Fibroblast of mammary gland (primary cell): ENCODE results near the gene DCAF17.
"Not testable (repeated sequence)": the region's sequence is repeated elsewhere in the genome, so short reads cannot be mapped to it uniquely, and the experiment has no call there.

Experiments used
- DNase-seq: peaks from one replicate; pipeline ENCODE4 v3.0.0-alpha.2; 2010; ENCODE audit warnings: low read depth
- H3K4me3 ChIP-seq: 2 replicates; pipeline ENCODE4 v1.5.1; 2011; ENCODE audit warnings: low read depth, mild to moderate bottlenecking, low read length, moderate library complexity; ENCODE audit not compliant: control insufficient read depth
- CTCF ChIP-seq: conservative IDR thresholded peaks from 2 replicates; pipeline ENCODE4 v1.5.1; 2011; ENCODE audit warnings: low read depth, low read length, inconsistent platforms; ENCODE audit not compliant: control insufficient read depth, insufficient read depth

Gene DCAF17

GRCh38 chr2:171487201-171487600 is 53.2 kb downstream of the DCAF17 start:
- no peak for TF ChIP-seq CTCF
- DNase-seq = no peak
- no peak overlapping the region for H3K4me3 ChIP-seq

GRCh38 chr2:171487803-171488259 is 53.8 kb downstream of the DCAF17 start:
- H3K4me3 ChIP-seq = no peak overlapping the region
- DNase-seq = no peak
- no peak for TF ChIP-seq CTCF

GRCh38 chr2:171490577-171490976 is 56.6 kb downstream of the DCAF17 start:
- DNase-seq = no peak
- H3K4me3 ChIP-seq = no peak overlapping the region
- TF ChIP-seq CTCF = no peak

- no peak for TF ChIP-seq CTCF
- DNase-seq = no peak
- no peak overlapping the region for H3K4me3 ChIP-seq
Measured at GRCh38 chr2:171491292-171491691, 57.3 kb downstream of the DCAF17 start.

- TF ChIP-seq CTCF = no peak
- H3K4me3 ChIP-seq = no peak overlapping the region
- DNase-seq = no peak
Measured at GRCh38 chr2:171492664-171493063, 58.6 kb downstream of the DCAF17 start.

- H3K4me3 ChIP-seq, DNase-seq: not testable (repeated sequence)
Measured at GRCh38 chr2:171497664-171498063, 63.6 kb downstream of the DCAF17 start.

- TF ChIP-seq CTCF = no peak
- no peak overlapping the region for H3K4me3 ChIP-seq
- DNase-seq = no peak
Measured at GRCh38 chr2:171505374-171505773, 71.3 kb downstream of the DCAF17 start.
